ENCODE results near the gene CCDC17. TPM values are rescaled to one million over a fixed set of nuclear protein-coding genes. Genes with fewer than 3 reads are reported as not detected.

The CCDC17 gene
- total and polyA plus RNA-seq, 2 of the 8 experiments (the other 6 are each of a cell fraction or from before 2014, with no cell fraction given), result 0.95 to 2.0 TPM

DNA sequence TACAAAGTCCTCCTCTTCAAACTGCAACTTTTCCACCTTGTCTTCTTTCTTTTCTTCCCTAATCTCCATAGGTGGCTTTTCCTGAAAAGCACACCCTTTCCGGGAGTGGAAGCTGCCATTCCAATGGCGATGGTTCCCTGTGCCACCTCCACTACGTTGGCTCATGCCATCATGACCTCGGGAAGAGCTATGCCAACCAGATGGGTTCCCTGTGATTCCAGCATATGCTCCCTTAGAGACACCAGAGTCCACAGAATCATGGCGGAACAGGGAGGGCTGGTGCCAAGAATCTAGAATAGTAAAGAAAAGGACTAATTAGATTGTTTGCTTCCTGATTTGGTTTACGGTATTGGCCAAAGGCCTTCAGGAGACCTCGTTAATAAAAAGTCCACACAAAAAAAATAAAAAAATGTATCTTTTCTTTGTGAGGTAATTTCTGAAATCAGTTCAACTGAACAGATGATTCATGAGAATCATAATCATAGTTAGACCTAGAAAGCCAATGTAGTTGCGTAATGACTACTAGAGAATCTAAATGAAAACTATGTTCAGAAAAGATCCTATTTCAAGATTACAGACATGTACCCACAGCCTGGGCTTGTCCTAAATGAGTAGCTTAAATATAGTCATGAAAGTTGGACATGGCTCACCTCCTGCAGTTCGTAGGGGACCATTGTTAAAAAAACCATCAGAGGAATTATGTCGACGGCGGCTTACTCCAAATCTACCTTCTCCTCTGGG, 30.9 kb upstream of the CCDC17 start:
- peaks cover 2 to 6% of the 10 kb centered on the region in 2 experiments for H4K20me1 ChIP-seq (replicated peaks in 1 of 2; ENCODE audit: control insufficient read depth in 1 of 2, insufficient read depth in 2 of 2, low read length in 2 of 2)
- no peak overlapping the region for H4K91ac ChIP-seq (replicated peaks; ENCODE audit: insufficient read length, low read length)
- H2BK120ac ChIP-seq (replicated peaks; ENCODE audit: low read depth, low read length), result no peak overlapping the region
- H3K27me3 ChIP-seq (replicated peaks in 1 of 4; ENCODE audit: control insufficient read depth in 3 of 4, extremely low read depth in 1 of 4, insufficient read depth in 3 of 4, low read length in 3 of 4), result no peaks in the 10 kb centered on the region
- H2AK5ac ChIP-seq (ENCODE audit: low read depth, low read length), result no peak overlapping the region
- peaks cover 32 to 97% (median 70%) of the 10 kb centered on the region in 4 experiments for H3K36me3 ChIP-seq (ENCODE audit: control insufficient read depth in 2 of 4, insufficient read depth in 4 of 4, low read length in 3 of 4)
- FAIRE-seq, result no peak
- no peak overlapping the region for H3K27ac ChIP-seq (ENCODE audit: low read depth, low read length)
- H2AFZ ChIP-seq (ENCODE audit: low read length), result no peak overlapping the region
- no peak overlapping the region for H3K18ac ChIP-seq (ENCODE audit: extremely low read depth, low read length)
- H4K8ac ChIP-seq (ENCODE audit: extremely low read depth, insufficient read depth, low read length), result no peak overlapping the region
- no peak overlapping the region for H3K4me3 ChIP-seq (ENCODE audit: extremely low read depth in 1 of 4, insufficient read depth in 2 of 4, low read depth in 3 of 4, low read length in 4 of 4)
- H3K56ac ChIP-seq (replicated peaks; ENCODE audit: insufficient read length, low read depth, low read length), result no peak overlapping the region
- no peaks in the 10 kb centered on the region for H3K4me1 ChIP-seq (replicated peaks in 1 of 4; ENCODE audit: control insufficient read depth in 3 of 4, insufficient read depth in 4 of 4, low read length in 3 of 4)
- POLR2A ChIA-PET (ENCODE audit: partially characterized antibody), result interaction anchor here (1.2 to 1.5 kb wide), 3 partner anchors 27 to 70 kb away, joined by 3 to 4 read pairs (median 3); no protein-coding TSS in a partner anchor
- CTCF ChIA-PET (ENCODE audit: partially characterized antibody), result no interaction called here
- no peaks in the 10 kb centered on the region for H3K9me3 ChIP-seq (ENCODE audit: insufficient read depth in 2 of 2, low read depth in 1 of 2, low read length in 1 of 2)
- no peak overlapping the region for H2BK12ac ChIP-seq (ENCODE audit: low read depth, low read length)
- H2BK15ac ChIP-seq (ENCODE audit: low read length), result no peak overlapping the region
- 95% methylated on average over 12 of the region's 12 CpGs; no CpG with 5 or more reads in 1 of the 2 experiments for WGBS, 2 experiments (ENCODE audit: extremely low coverage in 1 of 2, insufficient coverage in 1 of 2, insufficient read length in 1 of 2, insufficient replicate concordance in 2 of 2, low coverage in 1 of 2, low lambda C conversion rate in 2 of 2, missing lambda C conversion rate in 1 of 2)
- no peak overlapping the region for H3K4me2 ChIP-seq (ENCODE audit: insufficient read depth in 1 of 2, low read depth in 2 of 2, low read length in 2 of 2)
- H2BK20ac ChIP-seq (ENCODE audit: low read length), result no peak overlapping the region
- H3K79me2 ChIP-seq (ENCODE audit: control insufficient read depth in 1 of 2, insufficient read depth in 2 of 2, low read length in 2 of 2), result peaks cover 0 to 17% of the 10 kb centered on the region in 2 experiments; a peak in 3 of 4 replicates
- no peak overlapping the region for H3K9ac ChIP-seq (replicated peaks in 1 of 4; ENCODE audit: extremely low read depth in 1 of 4, low read depth in 3 of 4, low read length in 3 of 4)
- H2BK5ac ChIP-seq (ENCODE audit: low read depth, low read length), result no peak overlapping the region
- H4K5ac ChIP-seq (ENCODE audit: insufficient read length, low read depth, low read length), result no peak overlapping the region
- H3K23me2 ChIP-seq (ENCODE audit: low read depth, low read length), result no peaks in the 10 kb centered on the region
- H3K14ac ChIP-seq (ENCODE audit: insufficient read length), result no peak overlapping the region
- DNase-seq (ENCODE audit: low read depth in 1 of 2, low spot score in 2 of 2), result no peak
- H3K79me1 ChIP-seq (ENCODE audit: low read depth, low read length), result peaks cover 3% of the 10 kb centered on the region; the same call in 1 of the 2 replicates
- H3K4ac ChIP-seq (replicated peaks; ENCODE audit: insufficient read length, low read depth, low read length), result no peak overlapping the region
- no peak overlapping the region for H3K23ac ChIP-seq (ENCODE audit: insufficient read length)
- TF ChIP-seq YY1 (IDR thresholded peaks at IDR 0.05; ENCODE audit: low read depth, low read length) (no peak), POLR2A (IDR thresholded peaks at IDR 0.05; ENCODE audit: control extremely low read depth in 1 of 2, low read depth in 2 of 2, low read length in 2 of 2) (no peak), USF2 (IDR thresholded peaks at IDR 0.05; ENCODE audit: low read length) (no peak)
